OCI-LY1 (cell line): Measurements from ENCODE around the gene FARSB.

Experiments
- EZH2 ChIP-seq: fragments of 200-600 bp; sonication (generic), shearing (Covaris generic); IDR thresholded peaks from 2 replicates; pipeline ENCODE4 v1.8.0; 2017; ENCODE audit warnings: borderline replicate concordance, mixed run types, mild to moderate bottlenecking, antibody characterized with exemption, low read length, moderate library complexity, mixed read lengths
- TF ChIP-seq, protein P1 (sequence below): fragments of 200-600 bp; sonication (generic), shearing (Covaris generic); IDR thresholded peaks from 2 replicates; pipeline ENCODE4 v1.5.1; 2017; ENCODE audit warnings: mild to moderate bottlenecking, antibody characterized with exemption, low read length, moderate library complexity, mixed read lengths

DNA sequence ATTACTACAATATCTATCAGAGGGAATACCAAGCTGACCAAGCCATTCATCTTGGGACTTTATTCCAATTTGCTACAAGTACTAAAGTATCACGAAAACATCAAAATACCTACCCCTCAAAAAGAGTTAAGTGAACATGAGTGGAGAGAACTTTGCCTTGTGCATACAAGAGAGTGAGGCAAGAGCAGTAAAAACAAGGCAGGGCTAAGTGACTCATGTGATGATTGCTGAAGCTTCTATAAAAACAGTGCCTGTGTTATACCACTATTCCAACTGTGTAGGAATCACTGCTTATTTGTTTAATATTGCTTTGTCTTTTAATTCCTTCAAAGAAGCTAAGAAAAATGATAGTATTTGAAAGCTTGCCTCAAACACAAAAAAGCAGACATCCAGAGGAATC, 61.2 kb downstream of the FARSB start:
- TF ChIP-seq, protein P1, sequence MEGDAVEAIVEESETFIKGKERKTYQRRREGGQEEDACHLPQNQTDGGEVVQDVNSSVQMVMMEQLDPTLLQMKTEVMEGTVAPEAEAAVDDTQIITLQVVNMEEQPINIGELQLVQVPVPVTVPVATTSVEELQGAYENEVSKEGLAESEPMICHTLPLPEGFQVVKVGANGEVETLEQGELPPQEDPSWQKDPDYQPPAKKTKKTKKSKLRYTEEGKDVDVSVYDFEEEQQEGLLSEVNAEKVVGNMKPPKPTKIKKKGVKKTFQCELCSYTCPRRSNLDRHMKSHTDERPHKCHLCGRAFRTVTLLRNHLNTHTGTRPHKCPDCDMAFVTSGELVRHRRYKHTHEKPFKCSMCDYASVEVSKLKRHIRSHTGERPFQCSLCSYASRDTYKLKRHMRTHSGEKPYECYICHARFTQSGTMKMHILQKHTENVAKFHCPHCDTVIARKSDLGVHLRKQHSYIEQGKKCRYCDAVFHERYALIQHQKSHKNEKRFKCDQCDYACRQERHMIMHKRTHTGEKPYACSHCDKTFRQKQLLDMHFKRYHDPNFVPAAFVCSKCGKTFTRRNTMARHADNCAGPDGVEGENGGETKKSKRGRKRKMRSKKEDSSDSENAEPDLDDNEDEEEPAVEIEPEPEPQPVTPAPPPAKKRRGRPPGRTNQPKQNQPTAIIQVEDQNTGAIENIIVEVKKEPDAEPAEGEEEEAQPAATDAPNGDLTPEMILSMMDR, result no peak
- TF ChIP-seq EZH2, result no peak
